Upper lobe of left lung (tissue), 6 donors: Measurements from ENCODE around the gene ADH1A. TPM values are rescaled to one million over a fixed set of nuclear protein-coding genes. Genes with fewer than 3 reads are reported as not detected.
"Not testable (repeated sequence)": the region's sequence is repeated elsewhere in the genome, so short reads cannot be mapped to it uniquely, and the experiment has no call there.

Source experiments
- ATAC-seq, 2 donors: fragments of 200-7000 bp; cut with Tn5 transposase; one replicate each; pipeline ENCODE4 v1.9.1; 2022; ENCODE audit warnings: mild to moderate bottlenecking in 2 of 2, moderate library complexity in 2 of 2; ENCODE audit not compliant: low FRiP score in 2 of 2
- DNase-seq, 2 donors: peaks; one replicate each; pipeline ENCODE4 v3.0.0-alpha.2; 2019 to 2020
- H3K27ac ChIP-seq, 4 donors: fragments of 200-600 bp; sonication (generic); one replicate each; pipeline ENCODE4 v1.5.1; 2016 to 2019
- H3K27me3 ChIP-seq, 4 donors: fragments of 200-600 bp; sonication (generic); one replicate each; pipeline ENCODE4 v1.5.1; 2017 to 2019
- H3K36me3 ChIP-seq, 4 donors: fragments of 200-600 bp; sonication (generic); one replicate each; pipeline ENCODE4 v1.5.1; 2016 to 2019
- H3K4me1 ChIP-seq, 4 donors: fragments of 200-600 bp; sonication (generic); one replicate each; pipeline ENCODE4 v1.5.1; 2018 to 2019
- H3K4me3 ChIP-seq, 4 donors: fragments of 200-600 bp; sonication (generic); one replicate each; pipeline ENCODE4 v1.5.1; 2017 to 2019; ENCODE audit warnings: mild to moderate bottlenecking in 2 of 4, moderate library complexity in 1 of 4
- H3K9me3 ChIP-seq, 4 donors: fragments of 200-600 bp; sonication (generic); one replicate each; pipeline ENCODE4 v1.5.1; 2018 to 2019
- CTCF ChIP-seq, 6 experiments: fragments of 450-650 bp in 4 of 6; fragments of 200-600 bp in 2 of 6; sonication (generic) in 2 of 6; IDR thresholded peaks; one replicate each; pipeline ENCODE4 v1.5.1; 2016 to 2019; ENCODE audit warnings: antibody characterized with exemption in 6 of 6
- EP300 ChIP-seq, 4 donors: sonication (generic); formaldehyde crosslinking; IDR thresholded peaks; one replicate each; pipeline ENCODE4 v1.5.1; 2017; ENCODE audit warnings: antibody characterized with exemption in 4 of 4, control low read depth in 2 of 4
- POLR2A ChIP-seq, 4 donors: fragments of 450-650 bp; IDR thresholded peaks; one replicate each; pipeline ENCODE4 v1.5.1; 2016 to 2017; ENCODE audit warnings: antibody characterized with exemption in 4 of 4, mild to moderate bottlenecking in 2 of 4
- POLR2AphosphoS5 ChIP-seq, 2 donors: sonication (generic); formaldehyde crosslinking; IDR thresholded peaks; one replicate each; pipeline ENCODE4 v1.5.1; 2017; ENCODE audit warnings: antibody characterized with exemption in 2 of 2
- WGBS, 2 donors: methylation state at CpG; one replicate each; pipeline ENCODE4 v1.1.5; 2017 to 2018; 5-methylcytosine and 5-hydroxymethylcytosine counted together
- total RNA-seq, 6 donors: library from RNA; depleted of rRNA in 4 of 6; stranded (reverse); fragments of >200 nt in 4 of 6; gene quantifications; one replicate each; pipeline versions ENCODE4 v1.1.0 to v1.2.1, GENCODE V29; 2016 to 2021
- donor health status: DM: no; HTN: no; CAD: no; lungs with moderate emphysema.
- donor health status: DM: no; HTN: yes; CAD: no; lungs with severe emphysema.

ADH1A gene
- total RNA-seq, 6 donors from 2014 or later = 1.9 to 3.4 TPM; not detected in 4

- DNase-seq (no peak), ATAC-seq (no peak)
- Histone ChIP-seq H3K4me1 (peaks cover 0 to 2% (median 0%) of the 10 kb centered on the region in 4 donors), H3K27ac (no peak overlapping the region), H3K9me3 (no peaks in the 10 kb centered on the region), H3K36me3 (no peaks in the 10 kb centered on the region), H3K4me3 (no peak overlapping the region), H3K27me3 (no peaks in the 10 kb centered on the region)
- TF ChIP-seq EP300 (IDR thresholded peaks at IDR 0.05) (no peak), POLR2AphosphoS5 (IDR thresholded peaks at IDR 0.05) (no peak), CTCF (IDR thresholded peaks at IDR 0.05) (no peak), POLR2A (IDR thresholded peaks at IDR 0.05) (no peak)
- 77 to 91% methylated on average over 2 of the region's 2 CpGs for WGBS, 2 donors
These were observed 39.1 kb upstream of the ADH1A start for GRCh38 chr4:99329876-99330275.

GRCh38 chr4:99324979-99325378 lies 34.2 kb upstream of the ADH1A start:
- Histone ChIP-seq H3K4me1 (peaks cover 0 to 16% (median 8%) of the 10 kb centered on the region in 4 donors), H3K9me3 (no peaks in the 10 kb centered on the region), H3K4me3 (no peak overlapping the region), H3K27ac (peak overlapping the region in 3 of 4 donors; percentile 55 to 74 (median 72)), H3K27me3 (no peaks in the 10 kb centered on the region), H3K36me3 (no peaks in the 10 kb centered on the region)
- DNase-seq = peak in 1 of 2 donors; percentile 56
- peak; percentile 58 to 84 for ATAC-seq
- TF ChIP-seq POLR2AphosphoS5 (IDR thresholded peaks at IDR 0.05) (peak; percentile 17 to 48), EP300 (IDR thresholded peaks at IDR 0.05) (peak in 2 of 4 donors; percentile 65 to 69), POLR2A (IDR thresholded peaks at IDR 0.05) (no peak)
- WGBS, 2 donors = 33 to 40% methylated on average over 3 of the region's 3 CpGs

- no peaks in the 10 kb centered on the region for H3K9me3 ChIP-seq
- 50 to 77% methylated on average over 1 of the region's 1 CpG for WGBS, 2 donors
- TF ChIP-seq CTCF (IDR thresholded peaks at IDR 0.05) (no peak), POLR2A (IDR thresholded peaks at IDR 0.05) (no peak), POLR2AphosphoS5 (IDR thresholded peaks at IDR 0.05) (no peak)
- DNase-seq (no peak), ATAC-seq (no peak)
- H3K4me1 ChIP-seq = peaks cover 0 to 16% (median 8%) of the 10 kb centered on the region in 4 donors
- H3K27me3 ChIP-seq = no peaks in the 10 kb centered on the region
- H3K36me3 ChIP-seq = no peaks in the 10 kb centered on the region
- peak overlapping the region; percentile 32 to 74 (median 64) for H3K27ac ChIP-seq
- no peak overlapping the region for H3K4me3 ChIP-seq
These were observed 33.6 kb upstream of the ADH1A start for GRCh38 chr4:99324361-99324760.

GRCh38 chr4:99323756-99324155 lies 33.0 kb upstream of the ADH1A start:
- no peak for DNase-seq
- TF ChIP-seq EP300 (IDR thresholded peaks at IDR 0.05) (peak in 2 of 4 donors; percentile 27 to 35), POLR2AphosphoS5 (IDR thresholded peaks at IDR 0.05) (peak; percentile 41 to 62), POLR2A (IDR thresholded peaks at IDR 0.05) (no peak)
- Histone ChIP-seq H3K36me3 (no peaks in the 10 kb centered on the region), H3K9me3 (no peaks in the 10 kb centered on the region), H3K4me1 (peaks cover 0 to 16% (median 8%) of the 10 kb centered on the region in 4 donors), H3K4me3 (no peak overlapping the region), H3K27me3 (no peaks in the 10 kb centered on the region), H3K27ac (peak overlapping the region; percentile 32 to 74 (median 64))
- WGBS, 2 donors = 75 to 77% methylated on average over 1 of the region's 1 CpG
- ATAC-seq = peak; percentile 74 to 75

- WGBS, 2 donors = 38 to 51% methylated on average over 8 of the region's 8 CpGs
These were observed 30.7 kb upstream of the ADH1A start, which contains the start of gene ADH1B for GRCh38 chr4:99321241-99322191. Gene ADH1B, minus strand, starts transcription at chr4:99321401. Its CDS starts 70 bp downstream, at chr4:99321331.

GRCh38 chr4:99317811-99318210 lies 27.0 kb upstream of the ADH1A start:
- 76 to 80% methylated on average over 5 to 8 of the region's 8 CpGs for WGBS, 2 donors
- ATAC-seq, H3K27me3 ChIP-seq, H3K36me3 ChIP-seq, H3K4me1 ChIP-seq, H3K9me3 ChIP-seq, DNase-seq: not testable (repeated sequence)
- peak overlapping the region in 3 of 4 donors; percentile 7 to 37 (median 34) for H3K4me3 ChIP-seq
- peak overlapping the region; percentile 36 to 65 (median 49) for H3K27ac ChIP-seq

More at GRCh38 chr4:99321241-99322191, 30.7 kb upstream of the ADH1A start, which contains the start of gene ADH1B:
- peak within 1 kb of the TSS in 3 of 4 donors; percentile 36 to 72 (median 37) for H3K27ac ChIP-seq
- no peaks in the 10 kb centered on the region for H3K9me3 ChIP-seq
- DNase-seq = no peak
- H3K4me1 ChIP-seq = peaks cover 0 to 16% (median 8%) of the 10 kb centered on the region in 4 donors
- ATAC-seq = no peak
- no peak for TF ChIP-seq POLR2AphosphoS5 (IDR thresholded peaks at IDR 0.05)
- peak in 1 of 4 donors; percentile 15 for TF ChIP-seq POLR2A (IDR thresholded peaks at IDR 0.05)
- TF ChIP-seq CTCF (IDR thresholded peaks at IDR 0.05) = no peak
- no peak for TF ChIP-seq EP300 (IDR thresholded peaks at IDR 0.05)
- peak within 1 kb of the TSS in 3 of 4 donors; percentile 16 to 37 (median 34) for H3K4me3 ChIP-seq
- H3K36me3 ChIP-seq = peaks cover 0 to 3% (median 0%) of the 10 kb centered on the region in 4 donors
- H3K27me3 ChIP-seq = no peaks in the 10 kb centered on the region
